Smooth muscle cell of bladder (primary cell): ENCODE measurements around the gene RAE1. TPM values are rescaled to one million over a fixed set of nuclear protein-coding genes. Genes with fewer than 3 reads are reported as not detected.

Experiments used
- total RNA-seq: library from RNA; depleted of rRNA; stranded (reverse); fragments of >200 nt; gene quantifications from 2 replicates; pipeline ENCODE4 v1.2.3, GENCODE V29; 2014

RAE1 gene, protein sequence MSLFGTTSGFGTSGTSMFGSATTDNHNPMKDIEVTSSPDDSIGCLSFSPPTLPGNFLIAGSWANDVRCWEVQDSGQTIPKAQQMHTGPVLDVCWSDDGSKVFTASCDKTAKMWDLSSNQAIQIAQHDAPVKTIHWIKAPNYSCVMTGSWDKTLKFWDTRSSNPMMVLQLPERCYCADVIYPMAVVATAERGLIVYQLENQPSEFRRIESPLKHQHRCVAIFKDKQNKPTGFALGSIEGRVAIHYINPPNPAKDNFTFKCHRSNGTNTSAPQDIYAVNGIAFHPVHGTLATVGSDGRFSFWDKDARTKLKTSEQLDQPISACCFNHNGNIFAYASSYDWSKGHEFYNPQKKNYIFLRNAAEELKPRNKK
- total RNA-seq: 18.5 and 25.2 TPM in 2 replicates

DNA sequence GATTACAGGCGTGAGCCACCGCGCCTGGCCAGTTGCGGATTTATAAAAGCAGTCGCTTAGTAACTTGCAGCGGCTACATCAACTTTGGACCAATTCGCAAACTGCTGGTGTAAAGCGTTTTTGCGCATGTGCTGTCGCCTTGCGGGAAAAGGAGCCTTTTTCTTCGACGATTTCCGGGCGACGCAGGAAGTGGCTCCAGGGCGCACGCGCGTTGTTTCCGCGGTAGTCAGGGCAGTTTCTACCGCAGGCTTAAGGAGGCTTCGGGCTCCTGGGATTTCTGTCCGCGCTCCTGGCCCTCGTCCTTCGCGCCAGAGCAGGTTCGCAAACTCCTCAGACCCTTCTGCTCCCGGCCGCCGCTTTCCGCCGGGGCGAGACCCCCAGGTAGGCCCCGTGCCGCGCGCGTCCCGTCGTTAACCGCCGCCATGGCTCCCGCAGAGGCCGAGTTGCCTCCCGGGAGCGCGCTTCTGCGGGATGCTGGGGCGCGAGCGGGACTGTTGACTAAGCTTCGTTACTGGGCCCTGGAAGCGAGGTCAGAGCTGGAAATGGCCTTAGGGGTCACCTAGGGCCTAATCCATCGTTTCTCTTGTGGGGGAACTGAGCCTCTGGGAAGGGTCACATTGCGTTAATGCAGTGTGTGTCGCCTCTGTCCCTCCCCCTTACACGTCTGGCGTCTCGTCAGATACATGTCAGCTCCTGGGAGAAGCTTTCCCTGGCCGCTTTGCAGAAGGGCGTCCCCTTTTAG is at the start of gene RAE1:
Gene RAE1 (plus strand): TSS at position 214 of the 742 bp plus-strand sequence. CDS start 2,784 bp downstream, outside the sequence.

GRCh38 chr20:57329608-57330221 is 21.3 kb upstream of the RAE1 start, which contains the start of gene SPO11:
Gene SPO11 (plus strand): TSS chr20:57329803. CDS start chr20:57329868, 65 bp downstream.

GRCh38 chr20:57390604-57391438 is 39.8 kb downstream of the RAE1 start, which contains the start of gene RBM38:
Gene RBM38 (plus strand): TSS chr20:57391396. CDS start chr20:57391582, 186 bp downstream.

Other genes starting within 250 kb of the RAE1 start
- 0.28 TPM in 1 of 2 replicates, not detected in the other for gene BMP7, start 84.6 kb upstream of the RAE1 start, total RNA-seq
- gene SPO11, start 21.5 kb upstream of the RAE1 start, total RNA-seq: not detected in 2 replicates
- gene RBM38, start 40.1 kb downstream of the RAE1 start, total RNA-seq: 2.8 and 6.0 TPM in 2 replicates
- gene CTCFL, start 173.9 kb downstream of the RAE1 start, total RNA-seq: not detected in 2 replicates
- gene PCK1, start 209.9 kb downstream of the RAE1 start, total RNA-seq: 0.14 TPM in 1 of 2 replicates, not detected in the other